Loucy (cell line): ENCODE data around the gene SOBP.

Source experiments
- H2AFZ ChIP-seq: fragments of 200-600 bp; sonication (generic); 2 replicates; pipeline ENCODE4 v1.6.0; 2016; ENCODE audit warnings: antibody characterized with exemption, mild to moderate bottlenecking, low read length, moderate library complexity
- H3F3A ChIP-seq: fragments of 200-600 bp; 2 replicates; pipeline ENCODE4 v1.6.0; 2016; ENCODE audit warnings: antibody characterized with exemption, low read depth, mild to moderate bottlenecking
- H3K27me3 ChIP-seq: fragments of 200-600 bp; sonication (generic); 2 replicates; pipeline ENCODE4 v1.6.1; 2014; ENCODE audit warnings: low read length, mild to moderate bottlenecking; ENCODE audit not compliant: insufficient read depth, poor library complexity, severe bottlenecking
- H3K36me3 ChIP-seq: fragments of 200-600 bp; sonication (generic); 2 replicates; pipeline ENCODE4 v1.6.1; 2016; ENCODE audit warnings: low read length; ENCODE audit not compliant: insufficient read depth
- H3K4me1 ChIP-seq: fragments of 200-600 bp; sonication (generic); 2 replicates; pipeline ENCODE4 v1.5.1; 2014; ENCODE audit warnings: low read length, mild to moderate bottlenecking; ENCODE audit not compliant: insufficient read depth, poor library complexity, severe bottlenecking
- H3K4me2 ChIP-seq: fragments of 200-600 bp; sonication (generic); 2 replicates; pipeline ENCODE4 v1.6.0; 2014; ENCODE audit warnings: antibody characterized with exemption, low read length, low read depth, mild to moderate bottlenecking; ENCODE audit not compliant: poor library complexity, severe bottlenecking
- H3K4me3 ChIP-seq: fragments of 200-600 bp; sonication (generic); 2 replicates; pipeline ENCODE4 v1.5.1; 2014; ENCODE audit warnings: low read length, mild to moderate bottlenecking, mixed read lengths; ENCODE audit not compliant: poor library complexity, severe bottlenecking
- H3K79me2 ChIP-seq: fragments of 200-600 bp; sonication (generic); 2 replicates; pipeline ENCODE4 v1.6.1; 2014; ENCODE audit warnings: low read length; ENCODE audit not compliant: insufficient read depth
- H3K9ac ChIP-seq: fragments of 200-600 bp; sonication (generic); 2 replicates; pipeline ENCODE4 v1.6.0; 2014; ENCODE audit warnings: mild to moderate bottlenecking, low read depth, low read length, moderate library complexity; ENCODE audit not compliant: poor library complexity, severe bottlenecking
- H3K9me2 ChIP-seq: fragments of 200-600 bp; sonication (generic); replicated peaks from 2 replicates; pipeline ENCODE4 v1.6.1; 2016; ENCODE audit warnings: low read depth, low read length, mixed read lengths
- H3K9me3 ChIP-seq: fragments of 200-600 bp; sonication (generic); 2 replicates; pipeline ENCODE4 v1.6.1; 2014; ENCODE audit warnings: mild to moderate bottlenecking, antibody characterized with exemption, low read length, low read depth; ENCODE audit not compliant: insufficient read depth
- H4K20me1 ChIP-seq: fragments of 200-600 bp; sonication (generic); 2 replicates; pipeline ENCODE4 v1.6.0; 2014; ENCODE audit warnings: antibody characterized with exemption, low read length, mild to moderate bottlenecking; ENCODE audit not compliant: insufficient read depth, poor library complexity, severe bottlenecking
- CTCF ChIP-seq: fragments of 200-600 bp; sonication (generic); conservative IDR thresholded peaks from 2 replicates; pipeline ENCODE4 v1.5.1; 2014; ENCODE audit warnings: mild to moderate bottlenecking, antibody characterized with exemption, low read length
- EZH2phosphoT487 ChIP-seq: fragments of 200-600 bp; IDR thresholded peaks from 2 replicates; pipeline ENCODE4 v1.6.1; 2018; ENCODE audit warnings: antibody characterized with exemption, mild to moderate bottlenecking, moderate library complexity, borderline replicate concordance

Gene SOBP

GRCh38 chr6:107698146-107698545 is 208.2 kb downstream of the SOBP start:
- no peaks in the 10 kb centered on the region for H3K9me2 ChIP-seq
- H3K79me2 ChIP-seq, result no peaks in the 10 kb centered on the region
- H3K4me3 ChIP-seq, result no peak overlapping the region
- H3K27me3 ChIP-seq, result no peaks in the 10 kb centered on the region
- H3K4me2 ChIP-seq, result no peak overlapping the region
- no peaks in the 10 kb centered on the region for H3F3A ChIP-seq
- no peaks in the 10 kb centered on the region for H3K9me3 ChIP-seq
- H4K20me1 ChIP-seq, result no peaks in the 10 kb centered on the region
- H3K9ac ChIP-seq, result no peak overlapping the region
- H2AFZ ChIP-seq, result no peak overlapping the region
- H3K36me3 ChIP-seq, result no peaks in the 10 kb centered on the region
- H3K4me1 ChIP-seq, result peaks cover 6% of the 10 kb centered on the region
- TF ChIP-seq EZH2phosphoT487 (no peak), CTCF (no peak)

GRCh38 chr6:107699254-107699653 is 209.3 kb downstream of the SOBP start:
- no peak overlapping the region for H3K4me2 ChIP-seq
- H3K36me3 ChIP-seq, result no peaks in the 10 kb centered on the region
- H3K9ac ChIP-seq, result no peak overlapping the region
- TF ChIP-seq EZH2phosphoT487 (no peak), CTCF (no peak)
- no peaks in the 10 kb centered on the region for H3K79me2 ChIP-seq
- H3F3A ChIP-seq, result no peaks in the 10 kb centered on the region
- peaks cover 6% of the 10 kb centered on the region for H3K4me1 ChIP-seq
- H2AFZ ChIP-seq, result no peak overlapping the region
- H3K9me3 ChIP-seq, result no peaks in the 10 kb centered on the region
- no peak overlapping the region for H3K4me3 ChIP-seq
- H3K9me2 ChIP-seq, result no peaks in the 10 kb centered on the region
- H4K20me1 ChIP-seq, result no peaks in the 10 kb centered on the region
- H3K27me3 ChIP-seq, result no peaks in the 10 kb centered on the region

- no peaks in the 10 kb centered on the region for H3K36me3 ChIP-seq
- peaks cover 6% of the 10 kb centered on the region for H3K4me1 ChIP-seq
- no peak overlapping the region for H3K9ac ChIP-seq
- no peaks in the 10 kb centered on the region for H4K20me1 ChIP-seq
- H3K27me3 ChIP-seq, result no peaks in the 10 kb centered on the region
- no peaks in the 10 kb centered on the region for H3F3A ChIP-seq
- TF ChIP-seq EZH2phosphoT487 (no peak), CTCF (no peak)
- H2AFZ ChIP-seq, result no peak overlapping the region
- H3K4me2 ChIP-seq, result no peak overlapping the region
- no peaks in the 10 kb centered on the region for H3K9me2 ChIP-seq
- no peak overlapping the region for H3K4me3 ChIP-seq
- H3K9me3 ChIP-seq, result no peaks in the 10 kb centered on the region
- no peaks in the 10 kb centered on the region for H3K79me2 ChIP-seq
Measured at GRCh38 chr6:107699697-107700325, 209.9 kb downstream of the SOBP start.
